ENCODE measurements around the gene NEU4.

Gene NEU4

DNA sequence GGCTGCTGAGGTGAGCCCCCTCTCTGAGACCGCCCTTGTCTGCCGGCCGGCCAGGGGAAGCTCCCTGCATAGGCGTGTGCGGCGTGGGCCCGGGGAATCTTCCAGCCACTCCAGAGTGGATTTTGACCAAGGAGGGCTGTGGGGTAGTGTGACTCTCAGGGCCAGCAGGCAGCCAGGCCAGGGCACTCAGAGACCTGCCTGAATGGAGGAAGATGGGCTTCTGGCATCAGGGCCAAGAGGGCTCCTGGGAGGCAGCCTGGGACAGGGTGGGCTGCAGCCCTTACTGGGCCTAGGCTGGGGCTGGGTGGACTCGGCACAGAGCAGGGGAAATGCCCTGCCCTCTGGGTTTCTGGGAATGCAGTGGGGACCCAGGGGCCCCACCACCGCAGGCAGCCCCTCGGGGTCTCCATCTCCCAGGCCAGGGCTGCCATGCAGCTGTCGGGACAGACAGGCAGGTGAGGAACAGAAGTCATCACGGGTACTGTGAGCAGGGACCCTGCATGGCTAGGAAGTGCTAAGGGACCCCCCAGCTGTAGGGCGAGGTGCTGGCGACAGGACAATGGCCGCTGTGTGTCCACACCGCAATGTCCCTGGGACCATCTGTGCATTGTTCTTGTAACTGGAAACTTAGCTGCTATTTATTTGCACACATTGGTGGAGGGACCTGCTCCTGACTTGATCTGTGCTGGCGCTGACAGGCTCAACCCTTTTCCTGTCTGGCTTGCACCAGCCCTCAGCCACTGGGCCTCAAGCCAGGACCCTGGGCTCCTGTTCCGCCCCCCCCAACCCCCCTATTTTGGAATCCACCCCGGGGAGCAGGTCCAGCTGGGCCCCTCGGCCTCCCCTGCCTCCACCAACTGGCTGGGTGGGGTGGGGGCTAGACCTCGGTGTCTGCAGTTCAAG, 45.6 kb downstream of the NEU4 start:
- DNase-seq, result no peak

DNA sequence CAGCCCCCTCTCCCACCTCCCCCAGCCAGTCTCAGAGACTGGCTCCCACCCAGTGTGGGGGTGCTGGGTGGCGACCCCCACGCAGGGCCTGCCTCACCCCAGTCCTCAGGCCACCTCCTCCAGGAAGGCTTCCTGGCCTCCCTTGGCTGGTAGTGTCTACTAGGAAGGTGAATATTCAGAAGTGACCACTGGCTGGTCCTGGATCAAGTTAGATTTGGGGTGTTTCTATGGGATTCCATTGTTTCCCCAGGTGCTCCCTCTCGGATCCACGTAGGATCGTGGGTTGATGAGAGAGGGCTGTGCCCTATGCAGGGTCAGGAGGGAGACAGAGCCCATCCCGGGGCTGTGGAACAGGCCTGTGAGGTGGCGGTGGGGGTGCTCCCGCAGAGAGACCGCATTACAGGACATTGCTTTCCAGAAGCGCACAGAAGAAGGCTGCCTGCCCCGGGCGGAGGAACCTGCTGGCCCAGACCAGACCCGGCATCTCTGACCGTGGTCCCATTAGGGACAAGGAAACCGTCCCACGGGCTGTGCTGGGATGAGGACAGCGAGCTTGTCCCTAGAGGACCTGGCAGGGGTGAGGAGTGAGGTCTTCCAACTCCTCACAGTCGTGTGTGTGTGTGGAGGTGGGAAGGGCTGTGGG, 46.4 kb downstream of the NEU4 start:
- no peak for DNase-seq

DNA sequence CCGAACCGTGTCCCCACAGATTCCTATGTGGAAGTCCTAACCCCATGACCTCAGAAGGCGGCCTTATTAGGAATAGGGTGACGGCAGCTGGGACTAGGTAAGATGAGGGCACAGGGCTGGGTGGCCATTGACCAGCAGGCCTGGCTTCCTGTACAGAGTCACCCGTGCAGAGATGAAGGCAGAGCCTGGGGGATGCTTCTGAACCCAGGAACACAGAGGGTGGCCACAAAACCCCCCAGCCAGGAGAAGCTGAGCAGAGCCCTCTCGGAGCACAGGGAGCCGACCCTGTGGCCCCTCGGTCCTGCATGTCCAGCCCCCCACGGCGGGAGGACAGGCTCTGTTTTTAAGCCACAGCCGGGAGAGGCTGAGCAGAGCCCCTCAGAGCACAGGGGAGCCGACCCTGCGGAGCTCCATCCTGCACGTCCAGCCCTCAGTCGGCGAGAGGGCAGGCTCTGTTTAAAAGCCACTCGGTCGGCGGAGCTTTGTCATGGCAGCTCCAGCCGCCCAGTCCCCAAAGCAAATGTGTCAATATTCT, 47.0 kb downstream of the NEU4 start:
- no peak for DNase-seq

DNA sequence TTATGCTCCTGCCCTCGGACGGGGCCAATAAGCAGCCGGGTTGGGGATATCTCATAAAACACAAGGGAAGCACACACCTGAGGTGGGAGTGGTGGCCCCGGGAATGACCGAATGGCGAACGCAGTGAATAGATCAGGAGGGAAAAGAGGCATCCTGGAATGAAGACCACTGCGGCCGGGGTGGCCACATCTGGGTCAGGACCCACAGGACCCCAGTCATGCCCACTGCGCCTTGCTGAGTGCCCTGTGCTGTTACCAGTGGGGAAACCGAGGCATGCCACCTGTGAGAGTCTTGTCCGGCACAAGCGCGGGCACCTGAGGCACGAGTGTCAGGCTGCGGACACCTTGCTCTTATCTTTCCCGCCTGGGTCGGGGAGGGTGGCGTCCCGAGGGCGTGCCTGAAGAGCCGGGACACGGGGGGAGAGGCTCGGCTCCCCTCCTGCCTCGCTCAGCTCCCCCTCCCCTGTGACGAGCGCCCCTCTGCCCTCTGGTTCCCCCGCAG, 48.1 kb downstream of the NEU4 start:
- DNase-seq, result no peak

DNA sequence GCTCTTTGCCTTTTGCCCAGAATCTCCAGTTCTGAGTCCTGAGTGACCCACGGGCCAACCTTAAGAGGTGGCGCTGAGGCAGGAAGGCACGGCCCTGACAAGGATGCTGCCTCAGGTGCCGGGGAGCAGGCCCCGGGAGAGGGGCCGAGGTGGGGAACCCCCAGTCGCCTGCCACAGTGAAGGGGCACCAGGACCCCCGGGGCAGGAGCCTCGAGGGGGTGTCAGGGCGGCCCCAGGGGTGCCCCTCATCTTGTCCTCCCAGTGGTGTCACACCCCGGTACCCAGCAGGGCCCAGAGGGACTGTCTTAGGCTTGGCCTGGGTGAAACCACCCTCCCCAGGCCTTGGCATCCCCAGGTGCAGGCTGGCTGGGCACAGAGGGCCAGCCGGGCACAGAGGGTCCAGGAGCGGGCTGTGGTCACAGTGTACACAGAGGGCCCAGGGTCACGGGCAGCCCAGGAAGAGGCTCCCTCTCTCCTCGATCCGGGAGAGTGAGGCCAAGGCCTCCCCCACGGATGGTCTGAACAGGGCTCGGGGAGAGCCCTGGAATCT, 48.7 kb downstream of the NEU4 start:
- no peak for DNase-seq

DNA sequence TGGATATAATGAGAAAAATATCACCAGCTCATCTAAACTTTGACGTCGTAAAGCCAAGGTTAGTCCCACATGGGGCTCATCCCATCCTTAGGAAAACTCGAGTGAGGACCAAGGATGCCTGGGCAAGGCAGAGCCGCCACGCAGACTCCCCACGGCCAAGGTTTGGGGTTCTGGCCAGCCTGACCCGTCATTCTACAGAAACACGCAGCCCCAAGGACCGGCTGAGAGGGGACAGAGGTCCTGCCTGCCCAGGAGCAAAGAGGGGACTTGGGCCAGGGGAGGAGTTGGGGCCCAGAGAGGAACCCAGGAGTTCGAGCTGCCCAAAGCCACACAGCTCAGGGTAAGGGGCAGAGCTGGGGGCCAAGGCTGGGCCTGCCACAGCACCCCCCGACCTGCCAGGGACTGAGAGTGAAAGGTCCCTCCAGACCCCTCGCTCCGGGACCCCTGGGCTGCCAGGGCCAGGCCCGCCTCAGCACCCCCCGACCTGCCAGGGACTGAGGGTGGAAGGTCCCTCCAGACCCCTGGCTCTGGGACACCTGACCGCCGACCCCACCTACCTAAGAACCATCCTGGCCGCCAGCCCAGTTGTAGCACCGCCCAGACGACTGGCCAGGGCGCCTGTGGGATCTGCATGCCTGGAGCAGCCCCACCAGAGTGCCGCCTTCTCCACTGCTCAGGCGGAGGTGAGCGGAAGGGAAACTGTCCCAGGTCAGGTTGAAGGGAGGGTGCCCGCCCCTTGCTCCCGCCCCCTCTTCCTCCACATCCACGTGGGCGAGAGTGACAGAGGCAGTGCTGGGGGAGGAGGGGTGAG, 49.4 kb downstream of the NEU4 start, which contains the start of gene PDCD1:
Gene PDCD1 (minus strand): TSS at position 689 of the 811 bp plus-strand sequence. CDS start 56 bp downstream, at position 633.
- no peak for DNase-seq

DNA sequence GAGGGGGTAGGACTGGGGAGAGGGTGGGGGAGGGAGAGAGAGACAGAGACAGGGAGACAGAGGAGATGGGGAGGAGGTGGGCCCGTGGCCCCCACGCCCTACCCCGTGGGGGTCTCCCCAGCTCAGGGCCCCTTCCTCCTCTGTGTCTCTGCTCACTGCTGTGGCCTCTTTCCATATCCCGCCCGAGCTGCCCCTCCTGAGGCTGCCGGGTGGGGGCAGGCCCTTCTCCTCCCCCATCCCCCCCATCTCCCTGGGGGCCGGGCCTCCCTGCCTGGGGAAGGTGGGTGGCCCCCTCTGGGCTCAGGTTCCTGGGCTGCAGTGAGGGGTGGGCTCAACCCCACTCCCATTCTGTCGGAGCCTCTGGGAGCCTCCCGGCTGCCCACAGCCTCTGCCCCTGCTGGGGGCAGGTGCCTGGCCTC, 50.0 kb downstream of the NEU4 start:
- no peak for DNase-seq

DNA sequence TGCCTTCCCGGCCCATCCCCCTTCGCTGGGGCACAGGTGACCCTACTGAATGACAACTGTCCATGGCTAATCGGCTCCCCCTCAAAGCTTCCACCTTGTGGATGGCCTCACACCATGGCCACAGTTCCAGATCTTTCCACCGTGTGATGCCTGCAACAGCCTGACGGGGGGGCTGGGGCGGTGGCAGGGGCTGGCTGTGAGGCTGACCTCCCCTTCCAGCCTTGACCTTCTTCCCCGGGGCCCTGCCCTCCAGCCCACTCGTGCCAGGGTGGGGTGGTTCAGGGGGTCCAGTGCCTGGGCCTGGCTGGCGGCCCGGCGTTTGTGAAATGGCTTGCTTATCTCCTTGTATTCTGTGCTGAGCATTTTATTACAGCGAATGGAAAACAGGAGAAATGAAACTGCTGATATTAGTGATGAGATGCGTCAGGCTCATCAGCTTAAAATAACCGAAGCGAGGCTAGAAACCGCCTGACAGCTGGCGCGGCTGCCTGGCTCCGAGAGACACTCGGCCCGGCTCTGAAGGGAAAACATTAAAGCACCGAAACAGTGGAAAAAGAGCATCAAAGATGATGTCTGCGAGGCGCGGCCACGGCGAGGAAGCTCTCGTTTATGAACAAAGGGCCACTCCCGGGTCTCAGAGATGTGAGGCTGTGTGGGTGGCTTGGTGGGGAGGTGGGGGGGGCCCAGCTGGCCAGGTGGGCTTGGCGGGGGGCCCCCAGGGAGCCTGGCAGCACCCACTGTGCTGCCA, 50.6 kb downstream of the NEU4 start:
- DNase-seq, result peak; percentile 67

DNA sequence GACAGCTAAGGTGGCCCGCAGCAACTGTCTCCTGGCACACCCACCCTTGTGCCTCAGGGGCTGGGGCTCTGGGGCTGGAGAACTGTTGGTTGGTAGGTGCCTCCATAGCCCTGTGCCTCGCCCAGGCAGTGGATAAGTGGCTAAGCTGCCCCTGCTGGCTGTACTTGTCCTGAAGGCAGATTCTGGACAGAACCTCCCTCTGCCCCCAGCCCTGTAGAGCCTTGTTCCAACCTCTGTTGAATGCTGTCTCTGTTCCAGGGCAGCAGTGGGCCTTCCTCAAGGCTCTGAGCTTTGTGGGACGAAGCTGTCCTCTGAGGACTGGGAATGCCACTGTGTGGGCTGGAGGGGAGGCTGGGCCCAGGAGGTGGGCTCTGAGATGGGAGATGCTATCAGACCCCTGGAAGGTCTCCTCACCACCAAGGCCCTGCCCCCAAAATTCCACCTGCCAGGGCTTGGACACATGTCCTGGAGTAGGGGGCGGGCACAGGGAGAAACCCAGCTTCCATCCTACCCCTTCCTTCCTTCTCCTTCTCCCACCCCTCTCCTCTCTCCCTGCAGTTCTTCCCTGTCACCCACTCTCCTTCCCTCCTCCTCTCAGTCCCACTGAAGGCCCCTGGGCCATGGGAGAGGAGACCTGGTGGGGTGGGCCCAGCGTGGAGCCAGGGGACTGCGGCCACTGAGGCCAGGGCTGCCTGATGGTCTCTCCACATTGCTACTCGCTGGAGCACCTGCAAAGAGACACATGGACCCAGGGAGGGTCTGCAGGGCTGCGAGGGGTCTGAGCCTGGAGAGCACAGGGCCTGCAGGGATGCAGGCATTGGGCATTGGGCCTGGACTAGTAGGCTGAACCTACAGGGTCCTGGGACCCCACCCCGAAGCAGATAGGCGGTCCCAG, 51.4 kb downstream of the NEU4 start:
- DNase-seq, result no peak

DNA sequence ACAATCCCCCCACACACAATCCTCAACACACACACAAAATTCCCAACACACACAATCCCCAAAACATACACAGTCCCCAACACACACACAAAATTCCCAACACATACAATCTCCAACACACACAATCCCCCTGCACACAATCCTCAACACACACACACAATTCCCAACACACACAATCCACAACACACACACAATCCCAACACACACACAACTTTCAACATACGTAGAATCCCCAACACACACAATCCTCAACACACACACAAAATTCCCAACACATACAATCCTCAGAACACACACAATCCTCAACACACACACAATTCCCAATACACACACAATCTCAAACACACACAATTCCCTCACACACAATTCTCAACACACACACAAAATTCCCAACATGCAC, 52.3 kb downstream of the NEU4 start:
- DNase-seq, result no peak

DNA sequence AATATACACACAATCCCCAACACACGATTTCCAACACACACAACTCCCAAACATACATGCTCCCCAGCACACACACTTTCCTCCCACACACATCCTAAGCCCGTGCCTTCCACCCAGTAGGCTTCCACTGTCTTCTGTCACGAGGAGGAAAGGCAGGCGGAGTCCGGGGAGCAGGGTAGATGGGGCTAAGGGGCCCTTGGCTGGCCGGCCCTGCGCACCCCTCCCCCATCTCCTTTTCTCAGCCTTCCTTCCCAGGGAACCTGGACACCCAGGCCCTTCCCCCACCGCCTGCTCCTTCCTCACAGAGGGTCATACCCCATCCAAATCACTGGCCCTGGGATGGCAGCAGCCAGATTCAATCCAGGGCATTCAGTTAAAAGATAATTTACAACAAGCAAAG, 53.1 kb downstream of the NEU4 start:
- DNase-seq, result no peak

DNA sequence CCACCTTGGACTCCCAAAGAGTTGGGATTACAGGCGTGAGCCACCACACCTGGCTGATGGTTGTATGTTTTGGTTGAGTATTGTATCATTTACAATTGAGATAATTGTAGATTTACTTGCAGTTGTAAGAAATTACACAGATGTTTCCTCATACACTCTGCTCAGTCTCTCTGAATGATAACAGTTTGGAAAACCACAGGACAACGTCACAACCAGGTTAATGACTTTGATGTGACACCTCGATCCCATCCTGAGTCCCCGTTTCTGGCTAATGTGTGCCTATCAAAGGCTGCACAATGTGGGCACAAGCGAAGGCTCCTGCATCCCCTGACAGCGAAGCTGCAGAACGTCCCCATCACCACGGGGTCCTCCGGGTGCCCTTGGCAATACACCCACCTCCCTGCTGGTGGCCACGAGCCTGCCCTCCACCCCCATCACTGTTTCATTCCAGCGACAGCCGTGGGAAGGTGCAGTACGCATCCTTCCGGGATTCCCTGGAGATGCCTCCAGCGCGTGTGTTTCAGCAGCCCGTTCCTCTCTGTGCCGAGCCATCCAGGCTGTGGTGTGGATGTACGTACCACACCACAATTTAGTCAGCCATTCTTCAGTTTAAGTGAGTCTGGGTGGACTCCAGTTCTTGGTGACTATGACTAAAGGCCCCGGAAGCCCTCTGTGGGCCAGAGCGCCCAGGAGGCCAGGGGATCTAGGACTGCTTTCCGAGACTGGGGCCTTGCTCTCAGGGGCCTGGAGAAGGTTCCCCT, 54.0 kb downstream of the NEU4 start:
- no peak for DNase-seq

DNA sequence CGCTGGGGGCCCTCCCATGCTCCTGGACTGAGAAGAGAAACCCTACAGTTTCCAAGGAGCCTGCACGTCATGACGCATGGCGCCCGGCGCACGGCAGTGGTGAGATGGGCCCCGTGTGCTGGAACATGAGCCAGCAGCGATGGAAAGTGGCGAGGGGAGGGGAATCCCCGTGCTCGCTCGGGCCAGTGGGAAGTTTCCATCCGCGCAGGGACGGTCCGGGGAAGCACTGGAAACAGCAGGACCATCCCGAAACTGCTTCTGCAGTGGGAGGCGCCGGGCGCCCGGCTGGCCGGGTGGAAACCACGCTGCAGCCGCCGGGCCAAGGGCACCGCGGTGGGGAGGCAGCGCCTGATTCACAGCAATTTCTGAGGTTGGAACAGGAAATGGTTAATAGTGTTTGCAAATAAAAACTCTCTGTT, 54.6 kb downstream of the NEU4 start:
- peak; percentile 55 for DNase-seq

DNA sequence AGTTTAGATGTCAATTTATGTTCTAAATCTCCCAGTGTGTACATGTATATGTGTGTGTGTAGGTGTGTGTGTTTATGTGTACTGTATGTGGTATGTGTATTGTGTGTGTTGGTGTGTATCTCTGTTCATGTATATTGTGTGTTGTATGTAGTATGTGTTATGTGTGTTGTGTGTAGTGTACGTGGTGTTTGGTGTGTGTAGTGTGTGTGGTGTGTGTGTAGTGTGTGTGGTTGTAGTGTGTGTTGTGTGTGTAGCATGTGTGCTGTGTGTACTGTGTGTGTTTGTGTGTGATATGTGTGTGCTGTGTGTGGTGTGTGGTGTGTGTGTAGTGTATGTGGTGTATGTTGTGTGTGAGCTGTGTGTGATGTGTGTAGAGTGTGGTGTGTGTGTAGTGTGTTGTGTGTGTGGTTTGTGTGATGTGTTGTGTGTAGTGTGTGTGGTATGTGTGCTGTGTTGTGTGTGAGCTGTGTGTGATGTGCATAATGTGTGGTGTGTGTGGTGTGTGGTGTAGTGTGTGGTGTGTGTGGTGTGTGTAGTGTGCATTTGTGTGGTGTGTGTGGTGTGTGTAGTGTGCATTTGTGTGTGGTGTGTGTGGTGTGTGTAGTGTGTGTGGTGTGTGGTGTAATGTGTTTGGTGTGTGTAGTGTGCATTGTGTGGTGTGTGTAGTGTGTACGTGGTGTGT, 55.3 kb downstream of the NEU4 start:
- no peak for DNase-seq

DNA sequence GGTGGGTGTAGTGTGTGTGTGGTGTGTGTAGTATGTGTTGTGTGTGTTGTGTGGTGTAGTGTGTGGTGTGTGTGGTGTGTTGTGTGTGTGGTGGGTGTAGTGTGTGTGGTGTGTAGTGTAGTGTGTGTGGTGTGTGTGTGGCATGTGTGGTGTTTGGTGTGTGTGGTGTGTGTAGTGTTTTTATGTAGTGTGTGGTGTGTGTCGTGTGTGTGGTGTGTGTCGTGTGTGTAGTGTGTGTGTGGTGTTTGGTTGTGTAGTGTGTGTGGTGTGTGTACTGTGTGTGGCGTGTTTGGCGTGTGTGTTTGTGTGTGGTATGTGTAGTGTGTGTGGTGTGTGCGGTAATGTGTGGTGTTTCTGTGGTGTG, 55.8 kb downstream of the NEU4 start:
- DNase-seq, result no peak

DNA sequence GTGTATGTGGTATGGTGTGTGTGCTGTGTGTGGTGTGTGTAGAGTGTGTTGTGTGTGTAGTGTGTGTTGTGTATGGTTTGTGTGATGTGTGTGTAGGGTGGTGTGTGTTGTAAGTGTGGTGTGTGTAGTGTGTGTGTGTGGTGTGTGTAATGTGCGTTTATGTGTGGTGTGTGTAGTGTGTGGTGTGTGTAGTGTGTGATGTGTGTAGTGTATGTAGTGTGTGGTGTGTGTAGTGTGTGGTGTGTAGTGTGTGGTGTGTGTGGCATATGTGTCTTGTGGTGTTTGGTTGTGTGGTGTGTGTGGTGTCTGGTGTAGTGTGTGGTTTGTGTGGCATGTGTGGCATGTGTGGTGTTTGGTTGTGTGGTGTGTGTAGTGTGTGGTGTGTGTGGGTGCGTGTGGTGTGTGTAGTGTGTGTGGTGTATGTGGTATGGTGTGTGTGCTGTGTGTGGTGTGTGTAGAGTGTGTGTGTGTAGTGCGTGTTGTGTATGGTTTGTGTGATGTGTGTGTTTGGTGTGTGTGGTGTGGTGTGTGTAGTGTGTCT, 56.5 kb downstream of the NEU4 start:
- DNase-seq, result no peak

DNA sequence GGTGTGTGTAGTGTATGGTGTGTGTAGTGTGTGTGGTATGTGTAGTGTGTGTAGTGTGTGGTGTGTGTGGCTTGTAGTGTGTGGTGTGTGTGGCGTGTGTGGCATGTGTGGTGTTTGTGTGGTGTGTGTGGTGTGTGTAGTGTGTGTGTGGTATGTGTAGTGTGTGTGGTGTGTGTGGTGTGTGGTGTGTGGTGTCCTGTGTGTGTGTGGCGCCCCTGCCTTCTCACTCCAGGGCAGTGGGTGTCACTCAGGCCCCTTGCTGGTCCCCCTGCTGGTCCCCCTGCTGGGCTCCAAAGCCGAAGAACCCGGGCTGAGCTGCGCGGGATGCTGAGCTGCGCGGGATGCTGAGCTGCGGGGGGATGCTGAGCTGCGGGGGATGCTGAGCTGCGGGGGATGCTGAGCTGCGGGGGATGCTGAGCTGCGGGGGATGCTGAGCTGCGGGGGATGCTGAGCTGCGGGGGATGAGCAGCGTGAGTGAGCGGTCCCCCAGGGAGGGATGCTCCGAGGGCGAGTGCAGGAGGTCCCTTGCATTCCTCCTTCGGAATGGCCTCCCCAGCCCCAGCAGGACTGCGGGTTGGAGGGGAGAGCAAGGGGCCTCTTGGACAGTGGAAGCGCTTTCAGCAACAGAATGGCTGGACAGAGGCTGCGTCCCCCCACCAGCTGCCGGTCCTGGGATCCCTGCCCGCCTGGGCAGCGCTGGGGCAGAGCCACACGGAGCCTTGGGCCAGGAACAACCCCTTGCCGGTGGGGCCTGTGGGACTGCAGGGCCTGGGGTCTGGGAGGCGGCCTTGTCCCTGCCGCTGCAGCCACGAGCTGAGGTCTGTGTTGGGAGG, 57.2 kb downstream of the NEU4 start:
- DNase-seq, result no peak
